GM12878 (cell line): ENCODE results near the gene AP2A2. TPM values are rescaled to one million over a fixed set of nuclear protein-coding genes. Genes with fewer than 3 reads are reported as not detected.

ENCODE experiments used
- ATAC-seq: fragments of 200-7000 bp; cut with Tn5 transposase; 3 replicates; pipeline ENCODE4 v1.9.1; 2020; ENCODE audit warnings: mild to moderate bottlenecking, moderate library complexity
- BruUV-seq: library from RNA; stranded (reverse); fragments of 400-500 nt; replicated peaks from 2 replicates; lab custom pipeline; 2021; lab: Mats Ljungman, UMichigan
- CTCF ChIA-PET: fragments of 300-600 bp; sonication (Branson Sonifier 250); formaldehyde crosslinking; extraction: SDS; loops from one replicate; lab custom pipeline; 2021; ENCODE audit warnings: inconsistent platforms; lab: Yijun Ruan, JAX
- POLR2A ChIA-PET: fragments of 350-600 bp; formaldehyde crosslinking; extraction: SDS; loops from one replicate; lab custom pipeline; 2021; ENCODE audit warnings: inconsistent platforms; lab: Charles Lee
- RAD21 ChIA-PET: fragments of 300-600 bp; sonication (Branson Sonifier 250); formaldehyde crosslinking; loops from one replicate; lab custom pipeline; 2023; ENCODE audit warnings: antibody characterized with exemption; ENCODE audit not compliant: unreplicated experiment; lab: Charles Lee
- SMC1A ChIA-PET: fragments of 300-600 bp; sonication (Branson Sonifier 250); formaldehyde crosslinking; loops from one replicate; lab custom pipeline; 2023; ENCODE audit not compliant: unreplicated experiment, uncharacterized antibody; lab: Charles Lee
- DNase-seq: peaks from one replicate; pipeline ENCODE4 v3.0.0-alpha.2; 2011; ENCODE audit warnings: low read depth, low spot score
- FAIRE-seq: peaks from 3 replicates; lab custom pipeline; 2011; peaks lifted over from hg19 to GRCh38; lab: Jason Lieb, UNC
- H2AFZ ChIP-seq: 2 replicates; pipeline ENCODE4 v1.6.0; 2011; ENCODE audit warnings: low read depth, low read length, control low read depth; ENCODE audit not compliant: control insufficient read depth
- H3K27ac ChIP-seq: 2 replicates; pipeline ENCODE4 v1.5.1; 2011; ENCODE audit warnings: control low read depth; ENCODE audit not compliant: control insufficient read depth, insufficient read depth
- H3K27me3 ChIP-seq, 2 experiments: replicated peaks in 1 of 2; 2 replicates each; pipeline versions ENCODE4 v1.6.0 to v1.6.1; 2011; ENCODE audit warnings: low read length in 1 of 2; ENCODE audit not compliant: control insufficient read depth in 2 of 2, insufficient read depth in 2 of 2
- H3K36me3 ChIP-seq, 2 experiments: 2 replicates each; pipeline ENCODE4 v1.5.1; 2011; ENCODE audit warnings: low read length in 1 of 2; ENCODE audit not compliant: control insufficient read depth in 2 of 2, insufficient read depth in 2 of 2
- H3K4me1 ChIP-seq: 2 replicates; pipeline ENCODE4 v1.6.1; 2011; ENCODE audit warnings: mild to moderate bottlenecking, low read length, moderate library complexity, mixed read lengths; ENCODE audit not compliant: control insufficient read depth, insufficient read depth
- H3K4me2 ChIP-seq: 2 replicates; pipeline ENCODE4 v1.6.0; 2011; ENCODE audit warnings: control low read depth; ENCODE audit not compliant: control insufficient read depth, insufficient read depth
- H3K4me3 ChIP-seq: fragments of 200-600 bp; sonication (generic); 2 replicates; pipeline ENCODE4 v1.5.1; 2016
- H3K79me2 ChIP-seq: 2 replicates; pipeline ENCODE4 v1.6.0; 2011; ENCODE audit warnings: low read length; ENCODE audit not compliant: control insufficient read depth, insufficient read depth
- H3K9ac ChIP-seq: 2 replicates; pipeline ENCODE4 v1.8.0; 2011; ENCODE audit warnings: low read length, control low read depth, mixed read lengths; ENCODE audit not compliant: control insufficient read depth, insufficient read depth
- H3K9me3 ChIP-seq: replicated peaks from 3 replicates; pipeline ENCODE4 v1.5.1; 2011; ENCODE audit warnings: mild to moderate bottlenecking, low read length; ENCODE audit not compliant: control insufficient read depth, insufficient read depth
- H4K20me1 ChIP-seq: 2 replicates; pipeline ENCODE4 v1.6.0; 2011; ENCODE audit not compliant: control insufficient read depth, insufficient read depth
- EED ChIP-seq: sonication (generic); IDR thresholded peaks from 2 replicates; pipeline ENCODE4 v1.6.1; 2016; ENCODE audit warnings: antibody characterized with exemption, low read depth
- EP300 ChIP-seq, 2 experiments: fragments of 150-350 bp in 1 of 2; IDR thresholded peaks; 2 replicates each; pipeline ENCODE4 v1.6.1; 2011 to 2012; ENCODE audit warnings: low read depth in 2 of 2, low read length in 2 of 2, borderline replicate concordance in 1 of 2, improper control_type of control experiment in 1 of 2, inconsistent platforms in 1 of 2; ENCODE audit not compliant: control insufficient read depth in 1 of 2
- POU2F2 ChIP-seq: IDR thresholded peaks from 3 replicates; pipeline ENCODE4 v1.6.1; 2011; ENCODE audit warnings: low read depth, mild to moderate bottlenecking, low read length, borderline replicate concordance
- SIX5 ChIP-seq: IDR thresholded peaks from 2 replicates; pipeline ENCODE4 v1.6.1; 2011; ENCODE audit warnings: mild to moderate bottlenecking, low read depth, low read length, moderate library complexity; ENCODE audit not compliant: severe bottlenecking
- SMAD1 ChIP-seq: fragments of 450-650 bp; IDR thresholded peaks from 2 replicates; pipeline ENCODE4 v1.6.1; 2018; ENCODE audit warnings: mild to moderate bottlenecking, low read depth; ENCODE audit not compliant: partially characterized antibody
- SPI1 ChIP-seq: IDR thresholded peaks from 2 replicates; pipeline ENCODE4 v1.6.1; 2011; ENCODE audit warnings: low read depth, mild to moderate bottlenecking, low read length, moderate library complexity, borderline replicate concordance; ENCODE audit not compliant: insufficient read depth
- WGBS: methylation state at CpG from one replicate; pipeline ENCODE4 v1.1.6; 2016; ENCODE audit warnings: low lambda C conversion rate; ENCODE audit not compliant: insufficient replicate concordance, insufficient coverage; ENCODE audit errors: missing lambda C conversion rate; 5-methylcytosine and 5-hydroxymethylcytosine counted together
- in situ Hi-C: fragments of 300-500 bp; cut with MboI; formaldehyde crosslinking; loops from 9 replicates; pipeline ENCODE4 v1.14.3; 2018; ENCODE audit warnings: mixed read lengths
- intact Hi-C: fragments of 100-400 bp; cut with micrococcal nuclease; formaldehyde crosslinking; loops from one replicate; pipeline ENCODE4 v1.14.2; 2022; ENCODE audit not compliant: unreplicated experiment
- polyA plus RNA-seq, 11 experiments: library from polyadenylated mRNA; depleted of rRNA in 4 of 11; unstranded in 6 of 11; stranded (reverse) in 5 of 11; fragments of >200 nt; fragmentation: Nextera tagmentation in 4 of 11; fragmentation: Illumina TruSeq in 1 of 11; extraction: Ambion mirVana in 4 of 11; extraction: Trizol in 1 of 11; gene quantifications; 1 replicate in 1 of 11; 2 replicates in 10 of 11; pipeline versions ENCODE4 v1.2.1 to v1.2.3, GENCODE V29; 2011 to 2016; ENCODE audit warnings: inconsistent platforms in 2 of 11, missing spikeins in 2 of 11, low read depth in 1 of 11
- total RNA-seq, 4 experiments: library from RNA; depleted of rRNA in 3 of 4; stranded (reverse); fragments of >200 nt in 3 of 4; fragmentation: Illumina TruSeq in 1 of 4; extraction: Trizol in 1 of 4; gene quantifications; 2 replicates each; pipeline versions ENCODE4 v1.2.1 to v1.2.3, GENCODE V29; 2013 to 2021
- TF ChIP-seq, protein P1 (sequence below): IDR thresholded peaks from 2 replicates; pipeline ENCODE4 v1.6.1; 2012; ENCODE audit warnings: mild to moderate bottlenecking, low read depth, low read length
- TF ChIP-seq, protein P2 (sequence below): fragments of 450-650 bp; formaldehyde crosslinking; IDR thresholded peaks from 2 replicates; pipeline ENCODE4 v1.4.0; 2020; ENCODE audit warnings: mild to moderate bottlenecking, moderate library complexity
- TF ChIP-seq, protein P3 (sequence below): fragments of 450-650 bp; IDR thresholded peaks from 2 replicates; pipeline ENCODE4 v1.6.1; 2014; ENCODE audit warnings: mild to moderate bottlenecking

The AP2A2 gene
- total and polyA plus RNA-seq, 10 of the 15 experiments (the other 5 are each of a cell fraction or from before 2014, with no cell fraction given), result 0.58 to 48.8 (median 18.2) TPM

DNA sequence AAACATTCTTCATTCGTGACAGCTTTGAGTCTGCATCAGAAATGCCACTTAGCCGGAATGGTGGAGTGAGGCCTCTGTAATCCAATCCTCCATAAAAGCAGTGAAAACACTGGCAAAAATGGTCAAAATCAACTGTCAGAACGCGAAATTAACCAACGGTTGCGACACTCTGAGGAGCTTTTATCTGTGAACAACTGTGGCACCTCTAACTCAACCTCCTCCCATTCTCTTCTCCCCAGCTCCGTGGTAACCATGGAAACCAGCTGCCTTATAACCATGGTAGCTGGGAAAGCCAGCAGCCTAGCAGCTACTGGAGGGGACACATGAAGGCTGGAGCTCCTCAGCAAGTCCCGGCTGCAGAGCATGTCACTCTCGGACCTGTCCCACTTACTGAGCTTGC, 20.3 kb downstream of the AP2A2 start:
- BruUV-seq, result no TSS peak

DNA sequence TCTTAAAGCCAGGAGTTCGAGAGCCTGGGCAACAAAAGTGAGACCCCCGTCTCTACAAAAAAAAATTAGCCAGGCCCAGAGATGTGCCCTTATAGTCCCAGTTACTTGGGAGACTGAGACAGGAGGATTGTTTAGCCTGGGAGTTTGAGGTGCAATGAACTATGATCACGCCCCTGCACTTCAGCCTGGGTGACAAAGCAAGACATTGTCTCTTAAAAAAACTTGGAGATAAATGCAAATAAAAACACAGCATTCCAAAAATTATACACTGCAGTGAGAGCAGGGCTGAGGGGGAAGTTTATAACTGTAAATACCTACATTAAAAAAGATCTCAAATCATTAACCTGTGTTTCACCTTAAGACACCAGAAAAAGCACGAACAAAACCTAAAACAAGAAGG, 22.1 kb downstream of the AP2A2 start:
- no peaks in the 10 kb centered on the region; the same call in 1 of the 3 replicates for H3K9me3 ChIP-seq
- H3K4me1 ChIP-seq, result no peaks in the 10 kb centered on the region
- in situ Hi-C loops (no loop called here), intact Hi-C loops (no loop called here)
- H3K4me2 ChIP-seq, result no peak overlapping the region
- no peaks in the 10 kb centered on the region for H4K20me1 ChIP-seq
- FAIRE-seq (no peak), ATAC-seq (no peak), DNase-seq (no peak)
- H2AFZ ChIP-seq, result no peak overlapping the region
- no peaks in the 10 kb centered on the region for H3K27me3 ChIP-seq
- POLR2A ChIA-PET, result no interaction called here
- no peak overlapping the region for H3K4me3 ChIP-seq
- 95% methylated on average over 4 of the region's 4 CpGs for whole genome bisulfite sequencing
- peaks cover 3 to 9% of the 10 kb centered on the region in 2 experiments; a peak in 3 of 4 replicates for H3K36me3 ChIP-seq
- CTCF ChIA-PET, result no interaction called here
- RAD21 ChIA-PET, result no interaction called here
- SMC1A ChIA-PET, result interaction anchor here (1.1 kb wide), 1 partner anchor 19 kb away, joined by 3 read pairs; no protein-coding TSS in a partner anchor
- no TSS peak for BruUV-seq
- no peak overlapping the region for H3K27ac ChIP-seq
- H3K9ac ChIP-seq, result no peak overlapping the region
- peaks cover under 1% of the 10 kb centered on the region; the same call in 1 of the 2 replicates for H3K79me2 ChIP-seq
- TF ChIP-seq SMAD1, result no peak
- no peak for TF ChIP-seq SPI1
- TF ChIP-seq, protein P1, sequence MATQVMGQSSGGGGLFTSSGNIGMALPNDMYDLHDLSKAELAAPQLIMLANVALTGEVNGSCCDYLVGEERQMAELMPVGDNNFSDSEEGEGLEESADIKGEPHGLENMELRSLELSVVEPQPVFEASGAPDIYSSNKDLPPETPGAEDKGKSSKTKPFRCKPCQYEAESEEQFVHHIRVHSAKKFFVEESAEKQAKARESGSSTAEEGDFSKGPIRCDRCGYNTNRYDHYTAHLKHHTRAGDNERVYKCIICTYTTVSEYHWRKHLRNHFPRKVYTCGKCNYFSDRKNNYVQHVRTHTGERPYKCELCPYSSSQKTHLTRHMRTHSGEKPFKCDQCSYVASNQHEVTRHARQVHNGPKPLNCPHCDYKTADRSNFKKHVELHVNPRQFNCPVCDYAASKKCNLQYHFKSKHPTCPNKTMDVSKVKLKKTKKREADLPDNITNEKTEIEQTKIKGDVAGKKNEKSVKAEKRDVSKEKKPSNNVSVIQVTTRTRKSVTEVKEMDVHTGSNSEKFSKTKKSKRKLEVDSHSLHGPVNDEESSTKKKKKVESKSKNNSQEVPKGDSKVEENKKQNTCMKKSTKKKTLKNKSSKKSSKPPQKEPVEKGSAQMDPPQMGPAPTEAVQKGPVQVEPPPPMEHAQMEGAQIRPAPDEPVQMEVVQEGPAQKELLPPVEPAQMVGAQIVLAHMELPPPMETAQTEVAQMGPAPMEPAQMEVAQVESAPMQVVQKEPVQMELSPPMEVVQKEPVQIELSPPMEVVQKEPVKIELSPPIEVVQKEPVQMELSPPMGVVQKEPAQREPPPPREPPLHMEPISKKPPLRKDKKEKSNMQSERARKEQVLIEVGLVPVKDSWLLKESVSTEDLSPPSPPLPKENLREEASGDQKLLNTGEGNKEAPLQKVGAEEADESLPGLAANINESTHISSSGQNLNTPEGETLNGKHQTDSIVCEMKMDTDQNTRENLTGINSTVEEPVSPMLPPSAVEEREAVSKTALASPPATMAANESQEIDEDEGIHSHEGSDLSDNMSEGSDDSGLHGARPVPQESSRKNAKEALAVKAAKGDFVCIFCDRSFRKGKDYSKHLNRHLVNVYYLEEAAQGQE, result no peak
- TF ChIP-seq, protein P2, sequence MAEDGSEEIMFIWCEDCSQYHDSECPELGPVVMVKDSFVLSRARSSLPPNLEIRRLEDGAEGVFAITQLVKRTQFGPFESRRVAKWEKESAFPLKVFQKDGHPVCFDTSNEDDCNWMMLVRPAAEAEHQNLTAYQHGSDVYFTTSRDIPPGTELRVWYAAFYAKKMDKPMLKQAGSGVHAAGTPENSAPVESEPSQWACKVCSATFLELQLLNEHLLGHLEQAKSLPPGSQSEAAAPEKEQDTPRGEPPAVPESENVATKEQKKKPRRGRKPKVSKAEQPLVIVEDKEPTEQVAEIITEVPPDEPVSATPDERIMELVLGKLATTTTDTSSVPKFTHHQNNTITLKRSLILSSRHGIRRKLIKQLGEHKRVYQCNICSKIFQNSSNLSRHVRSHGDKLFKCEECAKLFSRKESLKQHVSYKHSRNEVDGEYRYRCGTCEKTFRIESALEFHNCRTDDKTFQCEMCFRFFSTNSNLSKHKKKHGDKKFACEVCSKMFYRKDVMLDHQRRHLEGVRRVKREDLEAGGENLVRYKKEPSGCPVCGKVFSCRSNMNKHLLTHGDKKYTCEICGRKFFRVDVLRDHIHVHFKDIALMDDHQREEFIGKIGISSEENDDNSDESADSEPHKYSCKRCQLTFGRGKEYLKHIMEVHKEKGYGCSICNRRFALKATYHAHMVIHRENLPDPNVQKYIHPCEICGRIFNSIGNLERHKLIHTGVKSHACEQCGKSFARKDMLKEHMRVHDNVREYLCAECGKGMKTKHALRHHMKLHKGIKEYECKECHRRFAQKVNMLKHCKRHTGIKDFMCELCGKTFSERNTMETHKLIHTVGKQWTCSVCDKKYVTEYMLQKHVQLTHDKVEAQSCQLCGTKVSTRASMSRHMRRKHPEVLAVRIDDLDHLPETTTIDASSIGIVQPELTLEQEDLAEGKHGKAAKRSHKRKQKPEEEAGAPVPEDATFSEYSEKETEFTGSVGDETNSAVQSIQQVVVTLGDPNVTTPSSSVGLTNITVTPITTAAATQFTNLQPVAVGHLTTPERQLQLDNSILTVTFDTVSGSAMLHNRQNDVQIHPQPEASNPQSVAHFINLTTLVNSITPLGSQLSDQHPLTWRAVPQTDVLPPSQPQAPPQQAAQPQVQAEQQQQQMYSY (CRISPR knock-in tag), result no peak
- no peak for TF ChIP-seq POU2F2
- no peak for TF ChIP-seq EED

More for the DNA sequence above, 20.3 kb downstream of the AP2A2 start:
- H3K9me3 ChIP-seq, result no peaks in the 10 kb centered on the region; the same call in 1 of the 3 replicates
- FAIRE-seq (no peak), ATAC-seq (no peak), DNase-seq (no peak)
- in situ Hi-C loops, result no loop called here
- H3K9ac ChIP-seq, result no peak overlapping the region
- ChIA-PET SMC1A (no interaction called here), CTCF (no interaction called here), POLR2A (no interaction called here), RAD21 (no interaction called here)
- H3K27me3 ChIP-seq, result no peaks in the 10 kb centered on the region
- no peak overlapping the region for H3K27ac ChIP-seq
- no peak overlapping the region for H3K4me3 ChIP-seq
- TF ChIP-seq SIX5 (no peak), EP300 (IDR thresholded peaks at IDR 0.05; ENCODE audit: borderline replicate concordance in 1 of 2, control insufficient read depth in 1 of 2, low read depth in 2 of 2, low read length in 2 of 2) (no peak)
- TF ChIP-seq, protein P3, sequence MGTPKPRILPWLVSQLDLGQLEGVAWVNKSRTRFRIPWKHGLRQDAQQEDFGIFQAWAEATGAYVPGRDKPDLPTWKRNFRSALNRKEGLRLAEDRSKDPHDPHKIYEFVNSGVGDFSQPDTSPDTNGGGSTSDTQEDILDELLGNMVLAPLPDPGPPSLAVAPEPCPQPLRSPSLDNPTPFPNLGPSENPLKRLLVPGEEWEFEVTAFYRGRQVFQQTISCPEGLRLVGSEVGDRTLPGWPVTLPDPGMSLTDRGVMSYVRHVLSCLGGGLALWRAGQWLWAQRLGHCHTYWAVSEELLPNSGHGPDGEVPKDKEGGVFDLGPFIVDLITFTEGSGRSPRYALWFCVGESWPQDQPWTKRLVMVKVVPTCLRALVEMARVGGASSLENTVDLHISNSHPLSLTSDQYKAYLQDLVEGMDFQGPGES, result no peak
- H2AFZ ChIP-seq, result no peak overlapping the region
- H3K36me3 ChIP-seq, result peaks cover 3 to 9% of the 10 kb centered on the region in 2 experiments
- WGBS, result 89% methylated on average over 9 of the region's 9 CpGs
- peaks cover 4% of the 10 kb centered on the region for H3K79me2 ChIP-seq
- H3K4me1 ChIP-seq, result no peaks in the 10 kb centered on the region
- intact Hi-C loops, result no loop called here
- no peak overlapping the region for H3K4me2 ChIP-seq
- no peaks in the 10 kb centered on the region for H4K20me1 ChIP-seq
